Measurements from ENCODE around the gene XPO6.

The XPO6 gene

DNA sequence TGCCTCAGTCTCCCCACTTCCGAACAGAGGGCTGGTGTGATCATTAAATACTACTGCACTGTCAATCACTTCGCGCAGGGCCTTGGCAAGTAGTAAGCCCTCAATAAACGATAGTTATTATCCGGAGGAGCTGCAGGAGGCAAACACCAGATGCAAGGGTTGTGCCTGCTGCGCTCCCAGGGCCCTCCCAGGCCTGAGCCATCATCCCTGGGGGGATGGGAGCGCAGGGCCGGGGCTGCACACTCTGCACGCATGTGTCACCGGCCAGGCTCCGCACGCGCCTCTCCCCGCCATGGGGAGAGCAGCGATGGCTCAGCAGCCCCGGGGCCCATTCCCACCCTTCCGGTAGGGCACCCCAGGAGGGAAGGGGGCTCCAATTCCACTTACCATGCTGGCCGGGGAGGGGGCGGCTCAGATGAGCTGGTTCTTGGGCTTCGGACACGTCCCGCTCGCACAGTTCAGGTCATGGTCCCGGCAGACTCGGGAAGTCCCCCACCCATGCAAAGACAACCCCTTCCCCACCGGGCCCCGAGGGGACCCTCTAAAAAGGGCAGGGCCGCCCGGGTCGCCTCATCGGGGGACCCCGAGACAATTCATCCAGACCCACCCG is 681 bp downstream of the XPO6 start:
- peak; percentile 82 for DNase-seq
- in situ Hi-C loops (cut with HindIII; ENCODE audit: low pct_ligation_motif_present, low pct_unique_long_range_greater_than_20kb, low sequenced_read_pairs), result no loop called here

DNA sequence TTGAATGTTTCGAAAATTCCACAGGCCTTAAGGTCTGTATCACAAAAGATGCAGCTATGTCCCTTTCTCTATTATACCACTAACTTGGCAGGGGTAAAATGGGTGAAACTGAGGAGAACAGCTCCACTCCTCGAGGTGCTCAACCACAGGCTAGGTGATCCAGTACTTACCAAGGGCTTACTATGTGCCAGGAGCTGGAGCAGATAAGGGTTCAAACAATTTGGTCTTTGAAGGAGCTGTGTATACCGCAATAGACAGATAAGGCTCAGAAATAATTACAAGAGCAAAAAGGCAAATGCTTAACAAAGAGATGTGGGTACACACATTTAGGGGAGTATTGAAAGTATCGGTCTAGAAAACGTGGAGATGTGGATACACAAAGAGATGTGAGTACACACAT is 1.5 kb downstream of the XPO6 start:
- in situ Hi-C loops (cut with HindIII; ENCODE audit: low pct_ligation_motif_present, low pct_unique_long_range_greater_than_20kb, low sequenced_read_pairs), result no loop called here
- DNase-seq, result no peak

DNA sequence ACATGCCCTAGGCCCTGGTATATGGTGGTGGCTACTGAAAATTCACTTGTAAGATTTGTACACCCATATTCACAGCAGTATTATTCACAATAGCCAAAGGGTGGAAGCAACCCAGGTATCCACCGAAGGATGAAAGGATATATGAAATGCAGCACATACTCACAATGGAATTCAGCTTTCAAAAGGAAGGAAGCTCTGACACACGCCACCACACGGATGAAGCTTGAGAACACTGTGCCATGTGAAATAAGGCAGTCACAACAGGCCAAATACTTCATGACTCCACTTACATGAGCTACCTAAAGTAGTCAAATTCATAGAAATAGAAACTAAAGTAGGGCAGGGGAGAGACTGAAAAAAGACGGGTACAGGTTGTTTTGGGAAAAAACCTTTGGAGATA is 2.9 kb downstream of the XPO6 start:
- in situ Hi-C loops (cut with HindIII; ENCODE audit: low pct_ligation_motif_present, low pct_unique_long_range_greater_than_20kb, low sequenced_read_pairs), result no loop called here
- no peak for DNase-seq

DNA sequence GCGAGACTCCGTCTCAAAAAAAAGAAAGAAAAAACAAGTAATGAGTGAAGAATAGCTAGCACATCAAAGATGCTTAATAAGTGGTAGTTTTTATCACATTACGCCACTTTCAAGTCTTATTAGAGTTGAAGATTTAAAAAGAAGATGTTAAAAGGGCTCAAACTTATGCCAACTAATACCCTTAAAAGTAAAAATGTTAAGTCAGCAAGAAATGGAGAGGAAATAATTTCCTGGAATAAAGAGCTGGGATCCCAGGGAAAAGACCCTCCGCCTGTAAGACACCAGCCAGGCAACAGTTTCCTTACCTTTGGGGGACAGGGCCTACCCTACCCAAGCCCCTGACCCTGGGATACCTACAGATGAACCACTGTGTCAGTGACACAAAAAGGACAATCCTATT is 3.6 kb downstream of the XPO6 start:
- in situ Hi-C loops (cut with HindIII; ENCODE audit: low pct_ligation_motif_present, low pct_unique_long_range_greater_than_20kb, low sequenced_read_pairs), result no loop called here
- DNase-seq, result no peak

DNA sequence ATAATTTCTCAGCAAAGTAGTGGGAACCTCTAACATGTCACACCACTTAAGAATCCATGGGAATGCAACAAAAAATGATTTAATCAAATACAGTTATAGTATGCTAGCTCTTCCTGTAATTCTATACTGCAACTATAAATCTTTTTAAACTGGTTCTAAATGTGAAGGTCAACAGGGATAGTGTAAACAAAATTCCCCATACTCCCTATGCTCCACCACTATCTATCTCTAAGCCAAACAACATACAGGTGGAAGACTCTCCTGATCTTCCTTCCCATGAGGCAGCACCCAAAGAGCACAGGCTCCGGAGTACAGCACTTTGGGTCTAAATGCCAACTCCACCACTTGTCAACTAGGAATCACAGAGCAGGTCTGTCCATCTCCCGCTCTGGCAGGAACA is 4.4 kb downstream of the XPO6 start:
- no peak for DNase-seq
- in situ Hi-C loops (cut with HindIII; ENCODE audit: low pct_ligation_motif_present, low pct_unique_long_range_greater_than_20kb, low sequenced_read_pairs), result no loop called here

DNA sequence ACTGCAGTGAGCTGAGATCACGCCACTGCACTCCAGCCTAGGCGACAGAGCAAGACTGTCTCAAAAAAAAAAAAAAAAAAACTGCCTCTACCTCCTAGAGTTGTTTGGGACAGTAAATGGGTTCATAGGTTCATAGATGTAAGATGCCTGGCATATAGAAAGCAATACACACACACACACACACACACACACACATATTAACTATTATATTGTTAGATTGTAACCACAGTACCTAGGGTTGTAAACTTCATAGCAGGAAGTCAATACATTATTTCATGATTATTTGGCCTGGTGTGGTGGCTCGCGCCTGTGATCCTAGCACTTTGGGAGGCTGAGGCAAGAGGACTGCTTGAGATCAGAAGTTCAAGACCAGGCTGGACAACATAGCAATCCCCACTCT is 5.8 kb downstream of the XPO6 start:
- in situ Hi-C loops (cut with HindIII; ENCODE audit: low pct_ligation_motif_present, low pct_unique_long_range_greater_than_20kb, low sequenced_read_pairs), result no loop called here
- DNase-seq, result no peak

DNA sequence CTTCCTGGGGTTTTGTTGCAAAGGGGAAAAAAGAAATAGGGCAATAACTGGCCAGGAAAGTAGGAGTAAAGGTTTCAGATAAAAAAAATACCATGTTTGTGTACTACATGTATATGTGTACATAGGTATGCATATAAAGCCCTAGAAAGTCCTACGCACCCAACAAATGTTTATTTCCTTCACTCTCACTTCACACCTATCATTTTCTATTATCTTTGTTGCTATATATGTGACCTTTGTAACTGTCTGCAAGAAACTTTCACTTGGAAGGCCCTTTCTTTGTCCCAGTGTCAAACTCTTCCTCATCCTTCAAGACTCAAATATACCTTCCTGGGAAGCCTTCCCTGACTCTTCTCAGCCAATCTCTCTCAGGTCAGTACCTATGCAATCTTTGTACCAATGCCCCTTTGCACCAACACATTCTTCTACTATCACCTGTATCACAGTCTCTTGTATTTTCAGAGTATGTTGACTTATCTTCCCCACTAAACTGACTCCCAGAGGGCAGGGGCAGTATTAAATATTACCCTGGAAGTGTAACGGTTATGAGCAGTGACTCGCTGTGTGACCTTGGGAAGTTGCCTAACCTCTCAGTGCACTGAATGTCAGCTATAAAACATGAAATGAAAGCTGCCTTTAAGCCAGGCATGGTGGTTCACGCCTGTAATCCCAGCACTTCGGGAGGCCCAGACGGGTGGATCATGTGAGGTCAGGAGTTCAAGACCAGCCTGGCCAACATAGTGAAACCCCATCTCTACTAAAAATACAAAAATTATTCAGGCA is 6.5 kb downstream of the XPO6 start:
- in situ Hi-C loops (cut with HindIII; ENCODE audit: low pct_ligation_motif_present, low pct_unique_long_range_greater_than_20kb, low sequenced_read_pairs), result no loop called here
- DNase-seq, result no peak

DNA sequence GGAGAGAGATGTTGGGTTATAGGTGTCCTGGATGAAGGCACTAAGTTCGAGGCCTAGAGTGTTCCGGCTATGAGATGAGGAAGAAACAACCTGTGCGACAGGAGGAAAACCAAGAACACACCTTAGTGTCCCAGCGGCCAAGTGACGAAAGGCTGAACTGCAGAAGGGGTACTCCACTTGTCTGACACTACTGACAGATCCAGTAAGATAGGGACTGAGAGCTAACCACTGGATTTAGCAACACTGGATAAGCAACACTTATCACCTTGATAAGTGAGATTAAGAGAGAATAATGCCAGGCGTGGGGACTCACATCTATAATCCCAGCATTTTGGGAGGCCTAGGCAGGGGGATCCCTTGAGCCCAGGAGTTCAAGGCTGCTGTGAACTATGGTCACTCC is 7.1 kb downstream of the XPO6 start:
- in situ Hi-C loops (cut with HindIII; ENCODE audit: low pct_ligation_motif_present, low pct_unique_long_range_greater_than_20kb, low sequenced_read_pairs), result no loop called here

DNA sequence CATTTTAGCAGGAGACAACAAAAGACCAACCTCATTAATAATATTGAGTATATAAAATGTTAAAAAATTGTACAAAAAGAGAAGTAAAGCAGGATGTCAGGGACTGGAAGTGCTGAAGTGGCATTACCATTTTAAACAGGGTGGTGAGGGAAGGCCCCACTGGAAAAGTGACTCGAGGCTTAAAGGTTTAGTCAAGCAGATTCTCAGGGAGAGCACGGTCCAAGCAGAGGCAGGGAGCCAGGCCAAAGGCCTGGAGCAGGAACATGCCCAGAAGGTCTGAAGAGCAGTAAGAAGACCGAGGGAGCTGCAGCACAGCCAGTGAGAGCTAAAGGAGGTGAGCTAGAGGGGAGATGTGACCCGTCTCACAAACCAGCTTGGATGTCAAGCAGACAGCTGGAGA is 7.6 kb downstream of the XPO6 start:
- DNase-seq, result no peak
- in situ Hi-C loops (cut with HindIII; ENCODE audit: low pct_ligation_motif_present, low pct_unique_long_range_greater_than_20kb, low sequenced_read_pairs), result no loop called here

More for the DNA sequence above, 7.1 kb downstream of the XPO6 start:
- DNase-seq, result no peak

DNA sequence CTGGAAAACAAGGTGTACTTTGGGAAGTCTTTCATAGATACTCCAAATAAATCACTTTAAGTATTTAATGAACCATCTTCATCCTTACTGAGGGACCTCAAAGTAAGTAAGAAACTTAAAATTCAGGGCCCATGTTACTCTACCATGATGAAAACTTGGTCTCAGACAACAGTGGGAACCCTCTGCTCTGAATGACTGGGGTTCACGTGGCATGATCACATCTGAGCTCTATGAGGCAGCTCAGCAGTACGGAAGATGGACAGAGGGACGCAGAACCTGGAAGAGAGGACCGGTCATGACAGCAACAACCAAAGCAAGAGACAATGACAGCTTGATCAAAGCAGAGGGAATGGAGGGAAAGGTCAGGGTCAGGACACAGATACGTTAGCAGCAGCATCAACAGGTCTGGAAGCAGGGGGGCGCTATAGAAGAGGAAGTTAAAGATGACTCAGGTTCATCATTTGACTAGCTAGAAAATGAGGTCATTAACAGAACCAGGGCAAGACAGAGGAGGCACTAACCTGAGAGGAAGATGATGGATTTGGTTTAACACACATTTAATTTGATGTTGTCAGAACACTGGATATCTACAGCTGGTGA is 9.5 kb downstream of the XPO6 start:
- in situ Hi-C loops (cut with HindIII; ENCODE audit: low pct_ligation_motif_present, low pct_unique_long_range_greater_than_20kb, low sequenced_read_pairs), result no loop called here
- peak; percentile 30 for DNase-seq

DNA sequence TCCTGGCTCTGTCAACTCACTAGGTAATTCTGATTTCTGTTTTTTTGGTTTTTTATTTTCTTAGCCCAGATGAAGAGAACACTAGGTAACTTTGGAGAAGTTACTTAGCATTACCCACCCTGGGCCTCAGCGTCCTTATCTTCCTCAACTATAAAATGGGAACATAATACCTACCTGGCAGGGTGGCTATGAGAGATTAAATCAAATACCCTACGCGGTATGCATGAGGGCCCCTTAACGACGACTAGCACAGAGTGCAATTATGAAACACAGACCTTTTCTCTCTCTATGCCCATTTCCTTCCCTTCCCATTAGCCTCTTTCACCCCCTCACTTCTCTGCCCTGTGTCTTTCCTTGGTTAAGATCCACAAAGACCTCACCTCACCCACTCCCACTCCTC is 11.1 kb downstream of the XPO6 start:
- in situ Hi-C loops (cut with HindIII; ENCODE audit: low pct_ligation_motif_present, low pct_unique_long_range_greater_than_20kb, low sequenced_read_pairs), result no loop called here

DNA sequence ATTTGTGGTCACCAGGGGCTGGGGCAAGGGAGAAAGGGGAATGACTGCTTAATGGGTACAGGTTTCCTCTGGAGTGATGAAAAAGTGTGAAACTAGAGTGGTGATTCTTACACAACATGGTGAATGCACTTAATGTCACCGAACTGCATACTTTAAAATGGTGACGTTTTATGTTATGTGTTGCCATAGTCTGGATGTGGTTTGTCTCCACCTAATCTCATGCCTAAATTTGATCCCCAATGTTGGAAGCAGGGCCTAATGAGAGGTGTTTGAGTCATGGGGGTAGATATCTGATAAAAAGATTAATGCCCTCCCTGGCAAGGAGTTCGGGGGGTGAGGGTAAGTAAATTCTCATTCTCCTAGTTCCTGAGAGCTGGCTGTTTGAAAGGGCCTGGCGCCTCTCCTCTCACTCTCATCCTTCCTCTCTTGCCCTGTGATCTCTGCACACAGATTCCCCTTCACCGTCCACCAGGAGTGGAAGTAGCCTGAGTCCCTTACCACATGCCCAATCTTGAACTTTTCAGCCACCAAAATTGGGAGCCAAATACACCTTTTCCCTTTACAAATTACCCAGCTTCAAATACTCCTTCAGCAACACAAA is 15.3 kb downstream of the XPO6 start:
- in situ Hi-C loops (cut with HindIII; ENCODE audit: low pct_ligation_motif_present, low pct_unique_long_range_greater_than_20kb, low sequenced_read_pairs), result no loop called here
- DNase-seq, result no peak

More for the DNA sequence above, 11.1 kb downstream of the XPO6 start:
- DNase-seq, result no peak

DNA sequence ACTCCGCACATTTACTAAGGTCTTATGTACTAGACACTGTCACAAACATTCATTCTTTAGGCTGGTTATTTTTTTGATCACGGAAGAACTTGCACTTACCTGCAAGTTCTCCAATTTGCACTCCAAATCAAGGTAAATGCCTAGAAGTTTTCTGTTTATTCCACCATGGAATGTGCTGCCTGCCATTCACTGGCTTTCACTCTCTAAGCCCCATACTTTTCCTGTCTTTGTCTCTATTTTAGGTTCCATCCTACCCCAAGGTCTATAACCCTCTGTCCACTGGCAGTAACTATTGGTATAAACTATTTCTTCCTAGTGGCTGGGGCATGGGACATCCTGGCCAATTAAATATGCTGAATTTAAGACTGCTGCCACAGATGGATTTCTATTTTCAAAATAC is 15.9 kb downstream of the XPO6 start:
- in situ Hi-C loops (cut with HindIII; ENCODE audit: low pct_ligation_motif_present, low pct_unique_long_range_greater_than_20kb, low sequenced_read_pairs), result no loop called here
- no peak for DNase-seq

DNA sequence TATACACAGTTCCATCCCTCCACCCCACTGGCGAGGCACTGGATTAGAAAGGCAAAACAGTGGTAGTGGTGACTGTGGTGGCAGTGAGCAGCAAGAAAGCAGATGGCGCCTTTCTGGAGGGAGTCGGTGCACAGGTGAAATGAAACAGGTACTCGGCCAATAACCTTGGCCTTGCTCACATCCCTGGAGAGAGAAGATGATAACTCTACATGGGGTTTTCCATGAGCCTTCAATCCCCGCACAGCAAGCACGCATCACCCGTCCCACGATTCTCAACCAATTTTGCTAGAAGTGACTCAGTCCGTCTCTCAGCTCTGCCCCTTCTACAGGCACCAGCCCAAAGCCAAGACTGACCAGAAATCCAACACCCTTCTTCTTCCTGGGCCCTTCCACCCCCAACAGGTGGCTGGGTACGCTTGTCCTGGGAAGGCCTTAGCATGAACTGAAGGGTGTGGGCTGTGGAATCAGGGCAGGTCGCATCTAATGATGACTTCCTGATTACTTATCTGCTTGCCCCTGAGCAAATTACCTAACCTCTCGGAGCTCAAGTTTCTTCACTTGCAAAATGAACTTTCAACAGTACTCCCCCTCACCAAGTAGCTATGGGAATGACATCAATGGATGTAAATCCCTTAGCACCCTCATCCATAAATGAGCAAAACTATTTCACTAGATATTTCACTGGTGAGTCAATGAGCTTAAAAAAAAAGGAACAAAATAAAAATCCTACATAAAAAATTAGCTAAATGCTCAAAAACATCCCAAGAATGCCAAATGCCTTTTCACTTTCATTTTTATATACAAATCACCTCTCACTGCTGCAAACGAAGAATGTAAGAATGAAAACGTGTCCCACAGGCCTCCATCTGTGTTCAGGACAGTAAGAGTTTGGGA is 18.0 kb downstream of the XPO6 start:
- peak; percentile 78 for DNase-seq
- in situ Hi-C loops (cut with HindIII; ENCODE audit: low pct_ligation_motif_present, low pct_unique_long_range_greater_than_20kb, low sequenced_read_pairs), result no loop called here

DNA sequence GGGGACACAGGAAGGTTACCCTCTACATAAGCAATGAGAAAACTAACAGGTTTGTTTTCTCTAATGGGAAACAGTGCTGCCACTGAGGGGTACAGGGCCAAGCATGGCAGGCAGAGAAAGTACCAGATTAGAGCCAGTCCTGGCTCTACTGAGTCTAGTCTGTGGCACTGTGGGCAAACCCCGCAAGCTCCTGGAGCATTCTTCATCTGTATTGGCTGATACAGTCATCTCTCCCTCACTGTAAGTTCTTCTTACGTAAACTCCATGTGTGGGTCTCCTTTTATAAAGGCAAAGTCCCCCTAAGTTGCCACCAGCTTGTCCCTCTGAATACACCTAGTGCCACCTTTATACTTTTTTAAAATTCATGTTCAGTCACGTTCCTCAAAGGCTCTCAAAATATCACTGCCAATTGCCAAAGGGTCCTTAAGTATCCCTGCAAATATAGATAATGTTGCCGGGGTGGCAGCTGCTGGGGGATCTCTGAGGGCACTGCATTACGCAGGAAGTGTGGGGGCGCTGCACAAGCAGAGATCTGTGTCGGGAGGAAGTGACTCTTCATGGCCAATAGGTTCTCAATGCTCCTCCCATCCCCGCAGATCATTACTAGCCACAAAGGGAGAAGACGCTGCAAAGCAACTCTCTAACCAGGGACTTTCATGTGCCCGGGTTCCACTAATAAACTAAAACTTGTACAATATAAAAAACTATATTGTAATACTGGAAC is 18.8 kb downstream of the XPO6 start:
- DNase-seq, result no peak
- in situ Hi-C loops (cut with HindIII; ENCODE audit: low pct_ligation_motif_present, low pct_unique_long_range_greater_than_20kb, low sequenced_read_pairs), result no loop called here

DNA sequence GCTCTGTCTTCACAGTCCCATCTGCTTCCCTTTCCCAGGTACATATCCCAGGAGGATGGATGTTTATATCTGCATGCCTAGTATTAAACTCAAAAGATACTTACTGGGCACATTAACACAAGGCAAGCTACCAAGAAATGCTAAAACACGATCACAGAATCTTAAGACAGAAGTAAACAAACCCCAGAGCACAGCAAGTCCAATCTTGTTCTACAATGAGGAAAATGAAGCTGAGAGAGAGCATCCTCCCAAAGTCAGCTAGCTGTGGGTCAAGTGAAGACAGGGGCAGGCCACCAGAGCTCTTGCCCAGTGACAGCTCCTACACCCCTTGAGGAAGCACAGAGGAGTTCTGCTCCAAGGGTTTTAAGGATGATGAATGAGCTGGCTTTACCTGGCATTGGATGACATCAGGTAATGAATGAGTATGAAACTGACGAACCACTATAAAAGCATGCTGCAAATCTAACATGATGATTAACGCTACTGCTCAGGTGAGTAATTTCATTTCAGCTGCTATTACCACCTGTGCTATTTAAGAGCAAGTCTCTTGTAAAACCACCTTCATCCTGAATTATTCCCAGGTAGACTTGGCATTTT is 20.3 kb downstream of the XPO6 start:
- in situ Hi-C loops (cut with HindIII; ENCODE audit: low pct_ligation_motif_present, low pct_unique_long_range_greater_than_20kb, low sequenced_read_pairs), result no loop called here
- no peak for DNase-seq

DNA sequence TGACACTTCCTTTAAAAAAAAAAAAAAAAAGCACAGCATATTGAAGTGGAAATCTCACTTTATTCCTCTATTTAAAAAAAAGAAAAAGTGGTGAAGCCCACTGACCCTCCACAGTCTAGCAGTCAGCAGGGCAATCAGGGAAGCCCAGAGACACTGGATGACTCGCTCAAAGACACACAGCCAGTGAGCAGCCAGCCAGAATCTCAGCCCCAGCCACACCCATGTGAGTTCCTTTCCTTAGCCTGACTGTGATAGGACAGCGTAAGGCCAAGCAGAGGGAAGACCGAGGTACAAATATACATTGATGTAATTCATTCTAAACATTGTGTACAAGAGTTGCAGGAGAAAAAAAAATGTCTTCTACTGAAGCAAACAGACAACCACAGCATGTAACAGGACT is 22.5 kb downstream of the XPO6 start:
- in situ Hi-C loops (cut with HindIII; ENCODE audit: low pct_ligation_motif_present, low pct_unique_long_range_greater_than_20kb, low sequenced_read_pairs), result no loop called here
- DNase-seq, result no peak

Data from ACHN (cell line).